HG02840 (cell line): ENCODE results near the gene SMARCC2.
"Not testable (repeated sequence)": the region's sequence is repeated elsewhere in the genome, so short reads cannot be mapped to it uniquely, and the experiment has no call there.

ENCODE experiments used
- ATAC-seq: cut with Tn5 transposase; IDR thresholded peaks from one replicate; pipeline ENCODE4 v1.9.1; 2021; ENCODE audit warnings: mild to moderate bottlenecking, moderate library complexity, moderate number of reproducible peaks; ENCODE audit not compliant: unreplicated experiment, low FRiP score

The SMARCC2 gene

DNA sequence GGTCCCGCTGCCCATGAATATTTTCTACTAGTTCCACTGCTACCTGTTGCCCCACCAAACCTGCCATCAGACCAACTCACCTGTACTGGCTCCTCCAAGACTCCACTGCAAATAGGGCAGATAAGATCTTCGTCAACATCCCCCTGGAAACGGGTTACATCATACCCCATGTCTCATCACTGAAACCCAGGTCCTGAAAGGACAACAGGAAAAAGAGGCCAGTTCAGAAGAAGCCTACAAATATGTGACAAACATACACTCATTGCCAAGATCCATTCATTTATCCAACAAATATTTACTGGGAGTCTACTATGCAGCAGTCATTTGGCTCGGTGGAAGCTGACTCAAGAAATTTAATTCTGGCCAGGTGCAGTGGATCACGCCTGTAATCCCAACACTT is 24.6 kb upstream of the SMARCC2 start:
- ATAC-seq, result no peak

DNA sequence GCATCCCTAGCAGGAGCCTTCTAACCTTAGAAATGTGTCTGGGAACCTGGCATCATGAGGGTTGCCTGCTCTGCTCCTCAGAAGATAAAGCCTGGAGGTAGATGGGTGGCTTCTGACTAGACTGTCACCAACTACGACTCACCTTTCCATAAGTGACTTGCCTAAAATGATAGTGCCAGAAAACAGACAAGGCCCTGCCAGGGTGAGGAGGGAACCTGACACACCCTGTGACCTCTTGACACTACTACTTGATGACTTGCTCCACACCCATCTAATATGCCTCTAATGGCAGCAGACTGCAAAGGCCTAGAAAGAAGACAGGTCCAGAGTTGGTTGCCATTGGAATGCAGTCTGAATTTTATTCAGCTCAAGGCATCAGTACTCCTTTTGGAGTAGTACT is 23.1 kb upstream of the SMARCC2 start:
- ATAC-seq, result no peak

DNA sequence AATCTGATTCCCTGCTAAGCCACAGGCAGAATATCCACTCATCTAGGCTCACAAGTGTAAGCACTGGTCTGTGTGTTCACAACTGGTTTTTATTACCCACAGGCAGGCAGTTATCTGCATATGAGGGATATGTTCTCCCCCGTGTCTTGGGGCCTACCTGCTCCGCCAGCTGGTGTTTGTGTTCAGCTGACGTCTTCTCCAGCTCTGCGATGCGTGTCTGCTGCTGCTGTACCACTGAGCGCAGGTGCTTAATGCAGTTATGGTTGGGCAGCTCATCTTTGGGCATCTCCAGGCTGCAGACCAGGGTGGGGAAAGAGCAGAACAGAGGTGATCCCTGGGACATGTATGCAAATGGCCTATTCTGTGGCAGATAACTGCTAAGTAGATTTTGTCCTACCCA is 18.7 kb upstream of the SMARCC2 start:
- ATAC-seq, result no peak

DNA sequence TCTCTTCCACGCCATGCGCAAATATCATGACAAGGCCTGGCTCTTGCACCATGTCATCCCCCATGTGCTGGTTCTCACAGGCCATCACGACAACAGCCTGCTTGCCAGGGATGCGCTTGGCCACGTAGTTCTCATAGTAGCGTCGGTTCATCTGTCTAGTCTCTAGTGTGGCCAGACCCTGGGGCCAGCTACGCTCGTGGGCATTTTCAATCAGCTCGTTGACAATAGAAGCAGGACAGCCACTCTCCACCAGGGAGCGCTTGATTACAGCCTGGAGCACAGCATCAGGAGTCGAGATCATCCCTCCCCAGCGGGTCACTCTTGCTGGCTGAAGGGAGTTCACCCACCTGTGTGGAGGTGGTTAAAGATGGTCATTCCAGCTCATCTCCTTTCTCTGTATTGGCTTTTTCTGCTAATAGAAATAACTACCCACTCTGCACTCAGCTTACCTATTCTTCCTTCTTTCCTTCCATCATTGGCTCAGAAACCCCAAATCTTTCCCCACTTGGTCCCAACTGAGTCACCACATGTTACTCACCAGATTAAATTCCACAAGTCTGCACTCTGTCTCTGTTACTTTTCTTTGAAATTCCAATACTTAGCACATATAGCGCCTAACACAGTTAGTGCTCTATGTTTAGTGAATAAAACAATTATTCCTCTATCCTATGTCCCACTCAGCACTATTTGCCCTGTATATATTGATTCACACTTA is 17.3 kb upstream of the SMARCC2 start:
- no peak for ATAC-seq

DNA sequence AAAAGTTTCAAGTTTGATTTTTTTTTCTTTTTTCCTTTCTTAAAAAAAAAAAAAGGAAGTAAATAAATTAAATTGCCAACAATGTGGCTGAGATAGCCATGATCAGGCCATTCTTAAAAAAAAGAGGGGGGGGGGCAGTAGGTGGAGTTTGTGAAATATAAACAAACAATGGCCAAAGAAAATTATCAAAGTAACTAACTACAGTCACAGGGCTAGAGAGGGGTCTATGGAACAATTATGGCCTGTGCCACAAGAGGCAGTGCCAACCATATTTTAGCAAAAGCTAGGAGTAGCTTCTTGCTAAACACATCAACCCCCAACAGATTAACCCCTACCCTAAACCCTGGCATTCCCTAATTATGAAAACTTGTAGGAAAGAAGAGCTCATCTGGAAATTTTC is 16.2 kb upstream of the SMARCC2 start:
- no peak for ATAC-seq

DNA sequence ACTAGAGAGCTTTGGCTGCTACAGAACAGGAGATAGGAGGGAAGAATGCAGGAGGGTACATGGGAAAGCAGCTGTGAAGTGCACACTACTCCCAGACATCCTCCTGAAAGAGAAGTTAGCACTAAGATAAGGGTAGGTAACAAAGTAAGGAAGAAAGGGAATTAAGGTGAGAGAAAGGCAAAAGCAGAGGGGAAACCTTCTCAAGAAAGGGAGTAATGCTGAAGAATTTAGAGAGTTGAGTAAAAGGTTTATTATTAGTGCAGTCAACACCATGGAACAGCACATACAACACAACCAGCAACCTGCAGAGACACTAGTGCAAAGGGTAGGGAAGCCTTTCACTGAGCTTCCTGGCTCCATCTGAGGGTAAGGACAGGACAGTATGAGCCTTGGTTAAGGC is 15.0 kb upstream of the SMARCC2 start:
- ATAC-seq, result no peak

DNA sequence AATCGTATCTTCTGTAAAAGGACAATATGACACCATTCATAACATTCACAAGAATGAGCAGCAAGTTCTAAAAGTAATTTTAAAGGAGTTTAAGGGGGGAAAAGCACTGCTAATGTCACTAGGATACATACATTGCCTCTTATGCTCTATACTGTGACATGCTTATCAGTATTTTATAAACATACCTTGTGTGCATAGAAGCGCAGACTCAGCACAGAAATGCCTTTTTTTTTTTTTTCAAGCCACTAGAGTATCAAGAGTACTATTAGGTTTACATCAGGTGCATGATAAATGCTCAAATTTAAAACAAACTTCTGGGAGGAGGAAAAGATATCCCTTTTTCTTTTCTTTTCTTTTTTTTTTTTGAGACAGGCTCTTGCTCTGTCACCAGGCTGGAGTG is 13.6 kb upstream of the SMARCC2 start:
- ATAC-seq, result no peak

DNA sequence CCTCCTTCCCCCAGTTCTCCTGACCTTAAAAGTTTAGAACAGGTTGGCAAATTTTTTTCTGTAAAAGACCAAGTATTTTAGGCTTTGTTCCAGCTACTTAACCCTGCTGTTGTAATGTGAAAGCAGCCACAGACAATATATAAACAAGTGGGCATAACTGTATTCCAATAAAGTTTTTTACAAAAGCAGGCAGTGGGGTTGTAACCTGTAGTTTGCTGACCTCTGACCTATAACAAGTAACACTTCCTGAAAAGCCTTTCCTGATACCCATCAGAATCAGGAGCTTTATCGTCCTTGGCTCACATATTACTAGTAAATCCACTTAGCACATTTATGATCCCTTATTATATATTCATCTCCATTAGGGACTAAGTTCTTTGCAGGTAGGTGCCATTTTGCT is 13.1 kb upstream of the SMARCC2 start:
- ATAC-seq, result no peak

DNA sequence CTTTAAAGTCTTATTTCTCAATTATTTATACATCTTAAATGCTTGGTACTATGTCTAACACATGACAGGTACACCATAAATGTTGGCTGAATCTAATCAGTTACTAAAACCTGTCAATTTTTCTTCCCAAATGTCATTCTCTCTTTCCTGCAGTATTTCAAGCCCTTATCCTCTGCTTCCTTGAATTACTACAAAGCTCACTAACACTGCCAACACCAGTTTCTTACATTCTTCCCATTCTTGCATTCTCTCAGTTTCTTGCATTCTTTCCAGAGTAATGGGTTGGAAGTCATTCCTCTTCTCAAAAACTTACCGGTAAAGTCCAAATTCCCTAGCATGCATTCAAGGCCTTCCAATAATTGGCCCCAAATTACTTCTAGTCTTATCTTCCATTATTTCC is 9.6 kb upstream of the SMARCC2 start:
- ATAC-seq, result no peak

DNA sequence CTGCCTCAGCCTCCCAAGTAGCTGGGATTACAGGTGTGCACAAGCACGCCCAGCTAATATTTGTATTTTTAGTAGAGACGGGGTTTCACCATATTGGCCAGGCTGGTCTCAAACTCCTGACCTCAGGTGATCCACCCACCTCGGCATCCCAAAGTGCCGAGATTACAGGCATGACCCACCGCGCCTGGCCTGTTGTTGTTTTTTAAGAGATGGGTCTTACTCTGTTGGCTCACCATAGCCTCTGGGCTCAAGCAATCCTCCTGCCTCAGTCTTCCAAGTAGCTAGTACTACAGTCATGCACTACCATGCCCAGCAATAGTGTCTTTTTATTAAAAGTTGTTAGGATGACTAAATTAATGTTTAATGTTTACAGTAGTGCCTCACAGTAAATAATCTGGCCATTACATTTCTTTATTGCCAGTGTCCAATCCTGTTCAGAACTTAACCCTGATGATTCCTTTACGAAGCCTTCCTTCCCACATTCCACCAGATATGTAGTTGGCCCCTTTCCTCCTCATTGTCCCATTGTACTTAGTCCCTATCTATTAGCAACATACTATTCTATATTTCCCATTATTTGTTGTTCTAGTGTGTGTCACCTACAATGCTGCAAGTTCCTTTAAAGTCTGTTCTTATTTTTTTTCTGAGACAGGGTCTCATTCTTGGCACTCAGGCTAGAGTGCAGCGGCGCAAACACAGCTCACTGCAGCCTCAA is 8.8 kb upstream of the SMARCC2 start:
- no peak for ATAC-seq

DNA sequence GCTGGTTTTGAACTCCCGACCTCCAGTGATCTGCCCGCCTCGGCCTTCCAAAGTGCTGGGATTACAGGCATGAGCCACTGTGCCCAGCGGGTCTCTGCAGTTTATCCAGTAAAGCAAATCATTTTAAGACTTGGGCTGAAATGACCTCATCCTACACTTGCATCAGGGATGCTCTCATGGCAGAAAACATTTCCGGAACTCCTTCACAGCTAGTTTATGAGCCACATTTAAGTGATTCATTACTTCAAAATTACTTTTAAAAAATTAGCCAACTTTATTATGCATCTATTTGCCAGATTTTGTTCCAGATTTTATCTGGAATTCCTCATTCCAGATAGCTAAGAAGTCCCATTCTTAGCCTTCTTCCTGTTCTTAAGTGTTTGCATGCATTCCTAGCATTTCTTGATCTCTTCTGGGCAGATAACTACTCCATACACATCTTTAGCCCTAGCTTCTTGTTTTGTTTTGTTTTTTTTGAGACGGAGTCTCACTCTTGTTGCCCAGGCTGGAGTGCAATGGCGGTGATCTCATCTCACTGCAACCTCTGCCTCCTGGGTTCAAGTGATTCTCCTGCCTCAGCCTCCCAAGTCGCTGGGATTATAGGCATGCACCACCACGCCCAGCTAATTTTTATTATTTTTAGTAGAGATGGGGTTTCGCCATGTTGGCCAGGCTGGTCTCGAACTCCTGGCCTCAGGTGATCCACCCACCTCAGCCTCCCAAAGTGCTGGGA is 7.7 kb upstream of the SMARCC2 start:
- not testable (repeated sequence) for ATAC-seq

DNA sequence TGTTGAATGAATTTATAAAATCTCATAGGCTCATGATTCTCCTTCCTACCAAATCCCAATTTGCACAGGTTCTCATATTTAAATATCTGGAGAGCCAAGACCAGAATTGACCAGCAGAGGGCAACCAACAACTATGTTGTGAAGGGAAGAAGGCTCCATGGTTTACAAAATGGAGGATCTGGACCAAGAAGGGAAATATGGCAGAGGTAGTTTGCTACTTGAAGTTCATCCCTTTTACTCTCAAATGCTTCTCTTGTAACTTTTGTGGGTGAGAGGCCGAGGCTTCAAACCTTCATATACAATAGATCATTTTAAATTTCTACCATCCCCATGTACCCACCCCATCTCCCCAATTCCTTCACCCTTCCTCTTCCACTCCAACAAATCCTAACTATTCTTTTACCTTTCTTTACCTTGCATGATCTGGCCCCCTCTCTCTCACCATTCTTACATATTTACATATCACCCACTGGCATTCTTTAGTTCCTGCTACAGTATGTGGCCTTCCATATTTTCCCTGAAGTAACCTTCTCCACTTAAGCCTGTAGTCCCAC is 3.8 kb upstream of the SMARCC2 start:
- ATAC-seq, result no peak

DNA sequence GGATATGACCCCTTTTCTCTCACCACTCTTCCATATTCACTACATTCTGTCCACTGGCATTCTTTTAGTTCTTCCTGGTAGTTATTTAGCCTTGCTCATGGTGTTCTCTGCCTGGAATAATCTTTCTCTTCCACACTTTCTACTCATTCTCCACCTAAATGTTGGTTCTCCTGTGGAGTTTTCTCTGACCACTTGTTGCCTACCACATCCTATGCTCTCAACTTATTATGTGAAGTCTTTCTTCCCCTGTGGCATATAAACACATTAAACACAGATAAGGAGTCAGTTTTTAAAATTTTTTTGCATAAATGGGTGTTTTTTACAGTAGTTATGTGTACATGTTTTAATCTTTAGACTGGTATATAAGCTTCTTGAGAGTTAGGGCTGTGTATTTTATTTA is 3.3 kb upstream of the SMARCC2 start:
- ATAC-seq, result no peak

DNA sequence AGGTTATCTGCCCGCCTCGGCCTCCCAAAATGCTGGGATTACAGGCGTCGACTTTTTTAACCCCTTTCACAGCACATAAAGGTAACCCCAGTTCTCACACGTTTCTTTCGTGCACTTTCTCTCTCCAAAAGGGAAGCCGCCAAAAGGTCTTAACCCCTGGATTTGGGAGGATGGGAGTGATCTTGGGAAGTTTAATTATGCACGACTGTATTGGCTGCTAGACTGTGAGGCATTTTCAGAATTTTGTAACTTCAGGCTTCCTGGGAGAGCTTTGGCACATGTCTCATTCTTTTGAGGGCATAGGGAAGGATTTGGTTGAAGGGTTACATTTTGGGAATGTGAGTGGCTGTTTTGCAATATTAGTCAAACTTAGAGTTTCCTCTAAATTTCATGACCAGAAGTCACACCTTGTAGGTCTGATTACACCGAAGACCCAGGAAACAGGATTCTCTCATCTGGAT is 1.4 kb upstream of the SMARCC2 start:
- ATAC-seq, result no peak

DNA sequence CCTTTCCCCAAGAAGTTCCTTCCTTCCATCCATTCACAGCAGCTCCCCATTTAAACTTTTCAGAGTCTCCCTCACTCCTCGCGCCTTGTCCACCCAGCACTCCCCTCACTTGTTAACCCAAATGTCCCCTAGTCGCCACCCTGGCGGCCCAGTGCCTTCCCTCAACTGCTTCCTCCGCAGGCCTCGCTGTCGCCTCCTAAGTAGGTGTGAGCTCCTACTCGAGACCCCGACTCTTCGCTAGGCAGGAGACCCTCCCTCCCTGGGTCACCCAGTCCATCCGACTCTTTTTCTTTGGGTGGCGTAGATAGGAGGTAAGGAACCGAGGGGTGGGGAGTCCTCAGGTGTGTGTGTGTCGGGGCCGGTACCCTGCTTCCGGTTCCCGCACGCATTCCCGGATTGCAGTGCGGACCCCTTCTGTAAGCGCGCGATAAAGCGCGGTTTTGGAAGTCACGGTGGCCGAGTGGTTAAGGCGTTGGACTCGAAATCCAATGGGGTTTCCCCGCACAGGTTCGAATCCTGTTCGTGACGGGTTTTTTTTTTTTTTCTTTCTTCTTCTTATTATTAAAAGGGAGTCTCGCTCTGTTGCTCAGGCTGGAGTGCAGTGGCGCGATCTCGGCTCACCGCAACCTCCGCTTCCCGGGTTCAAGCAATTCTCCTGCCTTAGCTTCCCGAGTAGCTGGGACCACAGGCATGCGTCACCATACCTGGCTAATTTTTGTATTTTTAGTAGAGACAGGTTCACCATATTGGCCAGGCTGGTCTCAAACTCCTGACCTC is 823 bp upstream of the SMARCC2 start:
- no peak for ATAC-seq

DNA sequence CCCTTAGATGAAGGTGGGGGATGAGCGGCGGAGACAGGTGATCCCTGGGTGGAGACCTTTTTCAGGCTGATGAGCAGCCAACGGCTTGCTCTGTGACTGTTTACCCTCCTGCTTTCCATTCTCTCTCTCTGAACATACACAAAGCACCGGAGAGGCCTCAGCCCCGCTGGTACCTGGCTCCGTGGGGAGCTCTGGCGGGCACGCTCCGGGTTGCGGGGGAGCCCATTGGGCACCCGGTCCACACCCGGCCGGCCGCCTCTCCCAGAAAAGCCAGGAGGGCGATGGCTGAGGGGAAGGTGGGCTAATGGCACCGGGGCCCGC is 545 bp downstream of the SMARCC2 start:
- ATAC-seq, result no peak

DNA sequence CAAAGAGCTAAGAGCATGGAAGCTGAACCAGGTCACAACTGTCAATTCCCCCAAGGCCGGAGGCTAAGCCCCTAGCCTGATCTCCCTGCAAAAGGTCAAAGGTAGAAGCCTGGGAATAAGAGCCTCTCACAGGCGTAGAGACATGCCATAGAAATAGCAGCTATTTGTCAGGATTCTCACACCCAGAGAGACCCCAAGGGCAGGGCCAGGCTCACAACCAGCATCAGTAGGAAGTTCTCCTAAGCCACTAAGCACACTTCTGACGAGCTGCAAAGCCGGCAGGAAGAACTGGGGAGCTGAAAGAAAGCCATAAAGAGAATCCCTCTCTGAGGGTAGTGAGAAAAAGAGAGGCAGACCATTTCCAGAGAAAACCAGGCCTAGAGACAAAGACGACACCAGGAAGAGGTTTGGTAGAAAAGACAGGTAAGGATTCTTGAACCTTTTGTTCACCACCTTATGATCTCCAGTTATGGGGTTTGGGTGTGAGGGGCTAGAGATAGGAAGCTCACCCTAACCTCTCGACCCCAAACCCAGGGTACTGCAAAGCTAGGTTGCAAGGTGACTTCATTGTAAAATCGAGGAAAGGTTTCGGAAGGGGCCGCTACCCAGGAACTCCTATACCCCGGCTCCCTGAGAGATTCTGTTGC is 1.0 kb downstream of the SMARCC2 start:
- no peak for ATAC-seq

DNA sequence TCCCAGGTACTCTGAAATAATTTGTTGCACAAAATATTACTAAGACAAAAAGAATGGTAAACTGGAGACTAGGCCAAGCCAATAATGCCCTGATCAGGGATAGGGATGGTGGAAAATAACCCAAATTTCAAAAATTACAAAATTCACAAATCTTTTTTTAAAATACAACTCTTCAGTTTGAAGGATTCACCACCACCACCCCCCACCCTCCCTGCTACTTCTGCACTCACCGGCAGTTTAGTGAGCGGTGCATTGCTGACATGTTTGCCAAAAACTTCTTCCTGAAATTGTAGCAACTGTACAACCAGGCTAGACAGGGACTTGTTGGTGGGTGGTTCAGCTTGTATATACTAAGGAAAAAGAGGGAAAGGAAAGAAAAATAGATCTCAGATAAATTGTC is 2.3 kb downstream of the SMARCC2 start:
- no peak for ATAC-seq

DNA sequence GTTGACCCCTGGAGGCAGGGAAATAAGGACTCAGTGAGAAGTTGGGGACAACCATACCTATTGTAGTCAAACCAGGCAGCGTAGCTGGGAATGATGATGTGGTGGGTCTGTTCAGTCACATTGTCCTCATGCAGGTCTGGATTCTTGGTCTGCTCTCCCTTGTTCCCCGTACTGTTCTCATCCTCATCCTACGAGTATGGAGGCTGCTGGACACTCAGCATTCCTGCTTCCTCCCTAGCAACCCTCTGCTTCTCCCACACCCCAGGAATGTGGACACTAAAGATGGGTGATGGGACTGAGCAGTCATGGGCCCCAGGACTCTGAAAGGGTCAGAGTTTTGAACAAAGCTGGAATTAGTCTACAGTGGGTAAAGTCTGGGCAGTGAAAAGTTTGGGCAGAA is 10.9 kb downstream of the SMARCC2 start:
- ATAC-seq, result no peak

DNA sequence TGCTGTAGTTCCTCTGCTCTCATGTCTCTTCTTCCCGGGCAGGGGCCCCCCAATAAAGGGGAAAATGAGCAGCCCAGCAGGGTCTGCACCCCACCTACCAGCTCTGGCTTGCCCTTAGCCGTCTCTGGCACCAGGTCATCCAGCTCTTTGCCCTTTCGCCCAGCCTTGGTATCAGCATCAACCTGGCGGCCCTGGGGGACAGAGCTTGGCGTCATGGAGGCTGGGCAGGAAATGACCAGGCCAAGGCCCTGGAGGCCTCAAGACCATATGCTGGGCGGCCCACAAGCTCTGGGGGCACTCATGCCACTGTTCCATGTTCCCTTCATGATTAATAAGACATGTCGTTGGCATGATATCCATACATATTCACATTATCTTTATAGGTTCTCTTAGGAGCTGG is 16.4 kb downstream of the SMARCC2 start:
- ATAC-seq, result no peak
